IMR-90 (cell line): ENCODE data around the gene FOXP1.

Experiments
- CHD1 ChIP-seq: IDR thresholded peaks from 2 replicates; pipeline ENCODE4 v1.6.1; 2012; ENCODE audit warnings: low read depth, low read length, improper control_type of control experiment
- CTCF ChIP-seq: conservative IDR thresholded peaks from 2 replicates; pipeline ENCODE4 v1.5.1; 2012; ENCODE audit warnings: mild to moderate bottlenecking, low read depth, low read length, improper control_type of control experiment
- FOS ChIP-seq: fragments of 150-350 bp; IDR thresholded peaks from 2 replicates; pipeline ENCODE4 v1.6.1; 2016; ENCODE audit warnings: low read depth, low read length
- MXI1 ChIP-seq: IDR thresholded peaks from 2 replicates; pipeline ENCODE4 v1.6.1; 2012; ENCODE audit warnings: low read depth, mild to moderate bottlenecking, low read length, moderate library complexity, borderline replicate concordance
- POLR2A ChIP-seq: IDR thresholded peaks from 2 replicates; pipeline ENCODE4 v1.6.1; 2012; ENCODE audit warnings: mild to moderate bottlenecking, low read depth, low read length
- RAD21 ChIP-seq: IDR thresholded peaks from 2 replicates; pipeline ENCODE4 v1.6.1; 2012; ENCODE audit warnings: low read length, improper control_type of control experiment
- RCOR1 ChIP-seq: IDR thresholded peaks from 2 replicates; pipeline ENCODE4 v1.6.1; 2012; ENCODE audit warnings: mild to moderate bottlenecking, low read length, improper control_type of control experiment; ENCODE audit not compliant: insufficient replicate concordance
- SMC3 ChIP-seq: fragments of 150-350 bp; IDR thresholded peaks from 2 replicates; pipeline ENCODE4 v1.6.1; 2016; ENCODE audit warnings: low read depth, mild to moderate bottlenecking, antibody characterized with exemption, low read length, moderate library complexity
- USF2 ChIP-seq: fragments of 150-350 bp; IDR thresholded peaks from 2 replicates; pipeline ENCODE4 v1.6.1; 2017; ENCODE audit warnings: mild to moderate bottlenecking, antibody characterized with exemption, low read length, low read depth

- no peak for TF ChIP-seq CTCF
- TF ChIP-seq RCOR1: no peak
- no peak for TF ChIP-seq POLR2A
- TF ChIP-seq CHD1: no peak
- TF ChIP-seq USF2: no peak
- TF ChIP-seq FOS: no peak
- TF ChIP-seq RAD21: no peak
- TF ChIP-seq SMC3: no peak
- no peak for TF ChIP-seq MXI1
These were observed 119.9 kb downstream of the FOXP1 start for GRCh38 chr3:71463617-71464016.
